Progenitor cell of endocrine pancreas (in vitro differentiated cells): ENCODE measurements around the gene SMARCD2. TPM values are rescaled to one million over a fixed set of nuclear protein-coding genes. Genes with fewer than 3 reads are reported as not detected.

Source experiments
- DNase-seq: peaks from one replicate; pipeline ENCODE4 v3.0.0; 2021; ENCODE audit warnings: low spot score; ENCODE audit not compliant: unreplicated experiment
- H3K27ac Mint-ChIP-seq: 2 replicates; pipeline ENCODE4 v1.8.0; 2021; ENCODE audit warnings: mild to moderate bottlenecking, moderate library complexity, mixed read lengths
- H3K27me3 Mint-ChIP-seq: 2 replicates; pipeline ENCODE4 v1.8.0; 2021; ENCODE audit warnings: mixed read lengths
- H3K36me3 Mint-ChIP-seq: 2 replicates; pipeline ENCODE4 v1.8.0; 2022; ENCODE audit warnings: mixed read lengths; ENCODE audit not compliant: insufficient read depth
- H3K4me1 Mint-ChIP-seq: 2 replicates; pipeline ENCODE4 v1.8.0; 2021; ENCODE audit warnings: low read depth, mixed read lengths
- H3K4me3 Mint-ChIP-seq: 2 replicates; pipeline ENCODE4 v1.8.0; 2021; ENCODE audit warnings: low read depth, mild to moderate bottlenecking, moderate library complexity, mixed read lengths
- H3K9me3 Mint-ChIP-seq: 2 replicates; pipeline ENCODE4 v1.8.0; 2021; ENCODE audit warnings: low read depth, mixed read lengths
- CTCF ChIP-seq: fragments of 200-600 bp; sonication (generic); IDR thresholded peaks from one replicate; pipeline ENCODE4 v1.5.0; 2021; ENCODE audit warnings: antibody characterized with exemption, mild to moderate bottlenecking; ENCODE audit not compliant: unreplicated experiment
- total RNA-seq: library from RNA; stranded (reverse); gene quantifications from 2 replicates; pipeline ENCODE4 v1.2.1, GENCODE V29; 2021

Gene SMARCD2
- total RNA-seq, 1 donor from 2014 or later: 63.8 TPM

DNA sequence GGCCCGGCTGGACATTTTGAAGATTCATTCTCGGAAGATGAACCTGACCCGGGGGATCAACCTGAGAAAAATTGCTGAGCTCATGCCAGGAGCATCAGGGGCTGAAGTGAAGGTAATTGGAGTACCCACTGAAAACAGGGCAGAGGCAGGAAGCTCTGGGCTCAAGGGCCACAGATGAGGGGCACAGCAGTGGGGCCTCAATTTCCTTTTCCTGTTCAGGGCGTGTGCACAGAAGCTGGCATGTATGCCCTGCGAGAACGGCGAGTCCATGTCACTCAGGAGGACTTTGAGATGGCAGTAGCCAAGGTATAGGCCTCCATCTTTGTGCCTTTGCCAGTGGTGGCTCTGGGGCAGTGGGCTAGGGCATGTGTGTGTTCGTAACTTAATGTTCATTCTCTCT is 11.0 kb downstream of the SMARCD2 start:
- no peak overlapping the region for H3K27ac Mint-ChIP-seq
- no peaks in the 10 kb centered on the region for H3K27me3 Mint-ChIP-seq
- TF ChIP-seq CTCF: no peak
- no peak for DNase-seq
- H3K4me1 Mint-ChIP-seq: peaks cover 9% of the 10 kb centered on the region
- no peak overlapping the region for H3K4me3 Mint-ChIP-seq
- H3K9me3 Mint-ChIP-seq: no peaks in the 10 kb centered on the region
- peaks cover 20% of the 10 kb centered on the region for H3K36me3 Mint-ChIP-seq

DNA sequence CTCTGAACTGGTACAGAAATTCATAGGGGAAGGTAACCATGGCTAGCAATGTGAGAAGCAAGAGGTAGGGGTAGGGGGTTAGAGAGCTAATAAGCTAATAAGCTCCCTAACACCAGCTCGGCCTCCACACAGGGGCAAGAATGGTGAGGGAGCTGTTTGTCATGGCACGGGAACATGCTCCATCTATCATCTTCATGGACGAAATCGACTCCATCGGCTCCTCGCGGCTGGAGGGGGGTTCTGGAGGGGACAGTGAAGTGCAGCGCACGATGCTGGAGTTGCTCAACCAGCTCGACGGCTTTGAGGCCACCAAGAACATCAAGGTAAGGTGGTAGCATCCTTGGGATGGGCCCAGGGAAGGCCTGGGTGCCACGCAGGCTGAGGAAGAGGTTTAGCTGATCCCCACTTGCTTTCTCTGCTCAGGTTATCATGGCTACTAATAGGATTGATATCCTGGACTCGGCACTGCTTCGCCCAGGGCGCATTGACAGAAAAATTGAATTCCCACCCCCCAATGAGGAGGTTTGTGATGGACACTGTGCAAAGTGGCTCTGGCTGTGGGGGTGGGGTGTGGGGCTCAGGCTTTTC is 11.5 kb downstream of the SMARCD2 start:
- Mint-ChIP-seq H3K27me3 (no peaks in the 10 kb centered on the region), H3K4me3 (no peak overlapping the region), H3K27ac (peak overlapping the region; percentile 69), H3K36me3 (peaks cover 20% of the 10 kb centered on the region), H3K4me1 (peaks cover 14% of the 10 kb centered on the region), H3K9me3 (no peaks in the 10 kb centered on the region)
- no peak for TF ChIP-seq CTCF
- no peak for DNase-seq

GRCh38 chr17:63830278-63830677 is 12.2 kb downstream of the SMARCD2 start:
- H3K27ac Mint-ChIP-seq: peak overlapping the region; percentile 52
- DNase-seq: no peak
- no peak overlapping the region for H3K4me3 Mint-ChIP-seq
- peaks cover 19% of the 10 kb centered on the region for H3K36me3 Mint-ChIP-seq
- TF ChIP-seq CTCF: no peak
- no peaks in the 10 kb centered on the region for H3K9me3 Mint-ChIP-seq
- no peaks in the 10 kb centered on the region for H3K27me3 Mint-ChIP-seq
- peaks cover 16% of the 10 kb centered on the region for H3K4me1 Mint-ChIP-seq

DNA sequence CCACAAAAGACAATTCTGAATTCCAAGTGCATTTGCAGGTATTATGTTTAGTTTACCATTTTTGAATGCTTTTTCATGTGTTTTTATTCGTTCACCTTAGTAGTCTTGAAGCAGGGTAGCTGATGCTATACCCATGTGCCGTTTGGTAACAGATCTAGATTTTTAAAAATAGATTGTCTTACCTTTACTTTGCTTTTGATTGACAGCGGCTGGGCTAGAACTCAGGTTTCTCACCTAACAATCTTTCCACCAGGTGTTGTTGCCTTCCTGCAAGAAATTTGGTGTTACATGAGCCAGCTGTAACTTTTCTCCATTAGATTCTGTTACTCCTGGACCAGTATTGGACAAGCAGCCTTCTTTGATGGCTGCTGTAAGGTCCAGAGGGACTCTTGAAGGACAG is 13.5 kb downstream of the SMARCD2 start:
- peaks cover 16% of the 10 kb centered on the region for H3K4me1 Mint-ChIP-seq
- H3K27me3 Mint-ChIP-seq: no peaks in the 10 kb centered on the region
- peak overlapping the region; percentile 47 for H3K4me3 Mint-ChIP-seq
- H3K36me3 Mint-ChIP-seq: peaks cover 27% of the 10 kb centered on the region
- no peaks in the 10 kb centered on the region for H3K9me3 Mint-ChIP-seq
- H3K27ac Mint-ChIP-seq: no peak overlapping the region
- TF ChIP-seq CTCF: no peak
- DNase-seq: no peak

GRCh38 chr17:63827801-63828221 is 14.7 kb downstream of the SMARCD2 start:
- Mint-ChIP-seq H3K9me3 (no peaks in the 10 kb centered on the region), H3K4me3 (peak overlapping the region; percentile 97), H3K27ac (peak overlapping the region; percentile 100), H3K36me3 (peaks cover 31% of the 10 kb centered on the region), H3K27me3 (no peaks in the 10 kb centered on the region), H3K4me1 (peaks cover 16% of the 10 kb centered on the region)
- no peak for DNase-seq
- TF ChIP-seq CTCF: no peak
